Panc1 (cell line): ENCODE measurements around the gene ATP11B. TPM values are rescaled to one million over a fixed set of nuclear protein-coding genes. Genes with fewer than 3 reads are reported as not detected.

ENCODE experiments used
- ATAC-seq: fragments of 200-7000 bp; cut with Tn5 transposase; 2 replicates; pipeline ENCODE4 v1.9.1; 2020; ENCODE audit warnings: mild to moderate bottlenecking, moderate library complexity
- BruUV-seq: library from RNA; stranded (reverse); fragments of 400-500 nt; replicated peaks from 2 replicates; lab custom pipeline; 2021; lab: Mats Ljungman, UMichigan
- CTCF ChIA-PET: fragments of 300-600 bp; sonication (Branson Sonifier 250); formaldehyde crosslinking; loops from one replicate; lab custom pipeline; 2022; ENCODE audit warnings: antibody characterized with exemption; lab: Charles Lee
- POLR2A ChIA-PET: fragments of 300-600 bp; sonication (Branson Sonifier 250); formaldehyde crosslinking; loops from one replicate; lab custom pipeline; 2022; ENCODE audit warnings: antibody characterized with exemption; lab: Charles Lee
- DNase-seq: peaks from one replicate; pipeline ENCODE4 v3.0.0-alpha.2; 2010; ENCODE audit warnings: low read depth, low spot score
- H3K27ac ChIP-seq: 2 replicates; pipeline ENCODE4 v1.5.1; 2011; ENCODE audit warnings: mild to moderate bottlenecking, low read length, inconsistent platforms
- H3K27me3 ChIP-seq: fragments of 200-500 bp; sonication (Bioruptor generic); 2 replicates; pipeline ENCODE4 v1.6.0; 2014; ENCODE audit warnings: low read length, inconsistent platforms; ENCODE audit not compliant: control insufficient read depth, insufficient read depth
- H3K36me3 ChIP-seq: fragments of 200-500 bp; sonication (Bioruptor generic); 2 replicates; pipeline ENCODE4 v1.5.1; 2014; ENCODE audit warnings: inconsistent platforms, mild to moderate bottlenecking, low read length, moderate library complexity; ENCODE audit not compliant: control insufficient read depth, insufficient read depth
- H3K4me1 ChIP-seq: 2 replicates; pipeline ENCODE4 v1.5.1; 2011; ENCODE audit warnings: inconsistent platforms, mild to moderate bottlenecking, low read length, moderate library complexity; ENCODE audit not compliant: control insufficient read depth, insufficient read depth
- H3K4me3 ChIP-seq, 2 experiments: 2 replicates each; pipeline ENCODE4 v1.5.1; 2011 to 2012; ENCODE audit warnings: low read depth in 2 of 2, low read length in 2 of 2, mild to moderate bottlenecking in 2 of 2, inconsistent platforms in 1 of 2, moderate library complexity in 1 of 2
- H3K9me3 ChIP-seq: fragments of 200-500 bp; sonication (Bioruptor generic); 2 replicates; pipeline ENCODE4 v1.5.1; 2014; ENCODE audit warnings: low read depth, mild to moderate bottlenecking, inconsistent platforms, low read length, moderate library complexity; ENCODE audit not compliant: control insufficient read depth, insufficient read depth
- POLR2AphosphoS5 ChIP-seq: IDR thresholded peaks from 2 replicates; pipeline ENCODE4 v1.6.1; 2012; ENCODE audit warnings: mild to moderate bottlenecking, low read depth, low read length, moderate library complexity
- SIN3A ChIP-seq: IDR thresholded peaks from 2 replicates; pipeline ENCODE4 v1.6.1; 2012; ENCODE audit warnings: low read depth, mild to moderate bottlenecking, low read length, moderate library complexity, borderline replicate concordance; ENCODE audit not compliant: insufficient read depth
- TCF7L2 ChIP-seq: IDR thresholded peaks from 2 replicates; pipeline ENCODE4 v1.6.1; 2011; ENCODE audit warnings: mild to moderate bottlenecking, low read depth, low read length, inconsistent platforms
- in situ Hi-C: cut with HindIII; loops from 2 replicates; pipeline ENCODE4 v1.10.0; 2016; ENCODE audit warnings: low sequenced_read_pairs, low pct_unique_long_range_greater_than_20kb
- intact Hi-C: fragments of 100-400 bp; cut with micrococcal nuclease; formaldehyde crosslinking; loops from one replicate; pipeline ENCODE4 v1.10.0; 2022; ENCODE audit not compliant: unreplicated experiment
- total RNA-seq: library from RNA; stranded (reverse); gene quantifications from one replicate; pipeline ENCODE4 v1.2.1, GENCODE V29; 2021; ENCODE audit not compliant: unreplicated experiment
- TF ChIP-seq, protein P1 (sequence below), 2 experiments: IDR thresholded peaks; 2 replicates each; pipeline ENCODE4 v1.6.1; 2011 to 2012; ENCODE audit warnings: low read depth in 2 of 2, control low read depth in 1 of 2, low read length in 1 of 2, mild to moderate bottlenecking in 1 of 2, moderate library complexity in 1 of 2; ENCODE audit not compliant: insufficient read depth in 1 of 2
- TF ChIP-seq, protein P2 (sequence below): fragments of 450-650 bp; IDR thresholded peaks from 2 replicates; pipeline ENCODE4 v1.5.1; 2017; ENCODE audit warnings: mild to moderate bottlenecking

The ATP11B gene
- total RNA-seq, 1 experiment from 2014 or later = 108 TPM

DNA sequence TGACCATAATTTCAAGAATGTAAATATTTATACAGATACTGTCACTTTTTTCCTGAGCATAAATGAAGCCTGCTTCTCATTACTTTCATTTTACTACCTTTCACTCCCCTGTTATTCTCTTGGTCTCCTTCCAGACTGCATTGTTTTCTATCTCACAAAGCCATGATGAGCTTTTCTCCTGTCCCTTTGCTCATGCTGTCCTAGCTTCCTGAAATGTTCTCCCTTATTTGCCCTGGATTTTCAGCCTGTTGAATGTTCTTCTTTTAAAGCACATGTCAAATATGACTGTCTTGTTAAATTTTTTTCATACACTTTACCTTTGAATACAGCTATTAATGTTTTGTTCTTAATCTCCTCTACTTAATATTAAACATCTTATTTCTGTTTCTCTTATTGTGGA lies 31.7 kb downstream of the ATP11B start:
- Histone ChIP-seq H3K27ac (no peak overlapping the region), H3K27me3 (no peaks in the 10 kb centered on the region), H3K9me3 (no peaks in the 10 kb centered on the region), H3K36me3 (no peaks in the 10 kb centered on the region), H3K4me3 (no peak overlapping the region), H3K4me1 (no peaks in the 10 kb centered on the region)
- ChIA-PET POLR2A (no interaction called here), CTCF (no interaction called here)
- intact Hi-C loops = no loop called here
- no peak for ATAC-seq
- TF ChIP-seq TCF7L2 = no peak
- TF ChIP-seq, protein P1, sequence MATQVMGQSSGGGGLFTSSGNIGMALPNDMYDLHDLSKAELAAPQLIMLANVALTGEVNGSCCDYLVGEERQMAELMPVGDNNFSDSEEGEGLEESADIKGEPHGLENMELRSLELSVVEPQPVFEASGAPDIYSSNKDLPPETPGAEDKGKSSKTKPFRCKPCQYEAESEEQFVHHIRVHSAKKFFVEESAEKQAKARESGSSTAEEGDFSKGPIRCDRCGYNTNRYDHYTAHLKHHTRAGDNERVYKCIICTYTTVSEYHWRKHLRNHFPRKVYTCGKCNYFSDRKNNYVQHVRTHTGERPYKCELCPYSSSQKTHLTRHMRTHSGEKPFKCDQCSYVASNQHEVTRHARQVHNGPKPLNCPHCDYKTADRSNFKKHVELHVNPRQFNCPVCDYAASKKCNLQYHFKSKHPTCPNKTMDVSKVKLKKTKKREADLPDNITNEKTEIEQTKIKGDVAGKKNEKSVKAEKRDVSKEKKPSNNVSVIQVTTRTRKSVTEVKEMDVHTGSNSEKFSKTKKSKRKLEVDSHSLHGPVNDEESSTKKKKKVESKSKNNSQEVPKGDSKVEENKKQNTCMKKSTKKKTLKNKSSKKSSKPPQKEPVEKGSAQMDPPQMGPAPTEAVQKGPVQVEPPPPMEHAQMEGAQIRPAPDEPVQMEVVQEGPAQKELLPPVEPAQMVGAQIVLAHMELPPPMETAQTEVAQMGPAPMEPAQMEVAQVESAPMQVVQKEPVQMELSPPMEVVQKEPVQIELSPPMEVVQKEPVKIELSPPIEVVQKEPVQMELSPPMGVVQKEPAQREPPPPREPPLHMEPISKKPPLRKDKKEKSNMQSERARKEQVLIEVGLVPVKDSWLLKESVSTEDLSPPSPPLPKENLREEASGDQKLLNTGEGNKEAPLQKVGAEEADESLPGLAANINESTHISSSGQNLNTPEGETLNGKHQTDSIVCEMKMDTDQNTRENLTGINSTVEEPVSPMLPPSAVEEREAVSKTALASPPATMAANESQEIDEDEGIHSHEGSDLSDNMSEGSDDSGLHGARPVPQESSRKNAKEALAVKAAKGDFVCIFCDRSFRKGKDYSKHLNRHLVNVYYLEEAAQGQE (IDR thresholded peaks at IDR 0.05; ENCODE audit: insufficient read depth in 1 of 2, low read depth in 2 of 2, low read length in 1 of 2) = no peak
- TF ChIP-seq SIN3A = no peak
- TF ChIP-seq POLR2AphosphoS5 = no peak
- TF ChIP-seq, protein P2, sequence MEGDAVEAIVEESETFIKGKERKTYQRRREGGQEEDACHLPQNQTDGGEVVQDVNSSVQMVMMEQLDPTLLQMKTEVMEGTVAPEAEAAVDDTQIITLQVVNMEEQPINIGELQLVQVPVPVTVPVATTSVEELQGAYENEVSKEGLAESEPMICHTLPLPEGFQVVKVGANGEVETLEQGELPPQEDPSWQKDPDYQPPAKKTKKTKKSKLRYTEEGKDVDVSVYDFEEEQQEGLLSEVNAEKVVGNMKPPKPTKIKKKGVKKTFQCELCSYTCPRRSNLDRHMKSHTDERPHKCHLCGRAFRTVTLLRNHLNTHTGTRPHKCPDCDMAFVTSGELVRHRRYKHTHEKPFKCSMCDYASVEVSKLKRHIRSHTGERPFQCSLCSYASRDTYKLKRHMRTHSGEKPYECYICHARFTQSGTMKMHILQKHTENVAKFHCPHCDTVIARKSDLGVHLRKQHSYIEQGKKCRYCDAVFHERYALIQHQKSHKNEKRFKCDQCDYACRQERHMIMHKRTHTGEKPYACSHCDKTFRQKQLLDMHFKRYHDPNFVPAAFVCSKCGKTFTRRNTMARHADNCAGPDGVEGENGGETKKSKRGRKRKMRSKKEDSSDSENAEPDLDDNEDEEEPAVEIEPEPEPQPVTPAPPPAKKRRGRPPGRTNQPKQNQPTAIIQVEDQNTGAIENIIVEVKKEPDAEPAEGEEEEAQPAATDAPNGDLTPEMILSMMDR = no peak
- in situ Hi-C loops = no loop called here
- DNase-seq = no peak
- no TSS peak for BruUV-seq

DNA sequence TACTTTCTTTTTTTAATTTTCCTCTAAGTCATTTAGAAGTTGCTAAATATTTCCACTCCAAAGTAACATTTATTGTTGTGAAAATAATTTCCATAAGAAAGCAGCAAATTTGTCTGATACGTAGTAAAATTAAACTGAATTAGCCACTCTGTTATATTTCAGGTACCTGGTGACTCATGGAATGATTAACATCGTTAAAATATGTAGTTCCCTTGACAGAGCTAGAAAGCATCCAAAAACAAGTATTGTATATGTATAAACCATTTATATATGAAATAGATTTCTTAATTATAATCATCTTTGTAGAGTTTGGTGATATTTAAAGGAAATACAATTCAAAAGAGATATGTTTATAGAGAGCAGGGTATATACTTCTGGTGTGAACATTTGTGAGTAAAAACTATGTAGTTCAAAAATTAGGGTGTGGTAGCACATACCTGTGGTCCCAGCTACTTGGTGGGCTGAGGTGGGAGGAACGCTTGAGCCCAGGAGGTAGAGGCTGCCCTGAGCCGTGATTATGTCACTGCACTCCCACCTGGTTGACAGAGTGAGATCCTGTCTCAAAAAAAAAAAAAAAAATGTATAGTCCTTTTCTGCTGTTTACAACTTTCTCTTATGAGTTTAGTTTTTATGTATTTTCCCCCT lies 36.6 kb downstream of the ATP11B start:
- H3K27me3 ChIP-seq = no peaks in the 10 kb centered on the region
- ATAC-seq (no peak), DNase-seq (no peak)
- H3K36me3 ChIP-seq = peaks cover 4% of the 10 kb centered on the region; the same call in 1 of the 2 replicates
- no TSS peak for BruUV-seq
- no peaks in the 10 kb centered on the region for H3K9me3 ChIP-seq
- in situ Hi-C loops = no loop called here
- intact Hi-C loops = no loop called here
- ChIA-PET CTCF (no interaction called here), POLR2A (no interaction called here)
- no peak overlapping the region for H3K27ac ChIP-seq
- TF ChIP-seq, protein P1 (IDR thresholded peaks at IDR 0.05; ENCODE audit: insufficient read depth in 1 of 2, low read depth in 2 of 2, low read length in 1 of 2) = no peak
- TF ChIP-seq POLR2AphosphoS5 = no peak
- no peak for TF ChIP-seq SIN3A
- TF ChIP-seq TCF7L2 = no peak
- TF ChIP-seq, protein P2 = no peak
- H3K4me1 ChIP-seq = no peaks in the 10 kb centered on the region
- no peak overlapping the region for H3K4me3 ChIP-seq
